Esophagus muscularis mucosa (tissue), 4 donors: ENCODE measurements around the gene SYT3.

Source experiments
- CTCF ChIP-seq, 3 experiments: fragments of 200-600 bp in 2 of 3; fragments of 450-650 bp in 1 of 3; sonication (generic) in 2 of 3; IDR thresholded peaks; one replicate each; pipeline ENCODE4 v1.5.1; 2017 to 2019; ENCODE audit warnings: antibody characterized with exemption in 3 of 3, mild to moderate bottlenecking in 2 of 3, moderate library complexity in 1 of 3
- EP300 ChIP-seq: sonication (generic); formaldehyde crosslinking; IDR thresholded peaks from one replicate; pipeline ENCODE4 v1.6.1; 2017; ENCODE audit warnings: antibody characterized with exemption
- POLR2A ChIP-seq: fragments of 450-650 bp; IDR thresholded peaks from one replicate; pipeline ENCODE4 v1.6.1; 2017; ENCODE audit warnings: antibody characterized with exemption, moderate library complexity, mild to moderate bottlenecking, low read depth
- POLR2AphosphoS5 ChIP-seq, 2 donors: sonication (generic); formaldehyde crosslinking; IDR thresholded peaks; one replicate each; pipeline ENCODE4 v1.6.1; 2017; ENCODE audit warnings: antibody characterized with exemption in 2 of 2

- TF ChIP-seq CTCF (IDR thresholded peaks at IDR 0.05) (no peak), POLR2AphosphoS5 (IDR thresholded peaks at IDR 0.05) (no peak), EP300 (no peak), POLR2A (no peak)
These were observed 14.6 kb downstream of the SYT3 start for GRCh38 chr19:50624949-50625600.
